Epithelial cell of proximal tubule (primary cell): ENCODE data around the gene SCN5A. TPM values are rescaled to one million over a fixed set of nuclear protein-coding genes. Genes with fewer than 3 reads are reported as not detected.

Source experiments
- DNase-seq: peaks from one replicate; pipeline ENCODE4 v3.0.0-alpha.2; 2011; ENCODE audit warnings: low read depth
- H3K4me3 ChIP-seq: 2 replicates; pipeline ENCODE4 v1.5.1; 2011; ENCODE audit warnings: low read depth, mild to moderate bottlenecking, low read length
- total RNA-seq: library from RNA; depleted of rRNA; stranded (reverse); fragments of >200 nt; gene quantifications from 2 replicates; pipeline ENCODE4 v1.2.3, GENCODE V29; 2015
- TF ChIP-seq, protein P1 (sequence below): conservative IDR thresholded peaks from 2 replicates; pipeline ENCODE4 v1.5.1; 2012; ENCODE audit warnings: low read depth, mild to moderate bottlenecking, low read length

SCN5A gene
- total RNA-seq, 1 donor from 2014 or later = 1.3 TPM

DNA sequence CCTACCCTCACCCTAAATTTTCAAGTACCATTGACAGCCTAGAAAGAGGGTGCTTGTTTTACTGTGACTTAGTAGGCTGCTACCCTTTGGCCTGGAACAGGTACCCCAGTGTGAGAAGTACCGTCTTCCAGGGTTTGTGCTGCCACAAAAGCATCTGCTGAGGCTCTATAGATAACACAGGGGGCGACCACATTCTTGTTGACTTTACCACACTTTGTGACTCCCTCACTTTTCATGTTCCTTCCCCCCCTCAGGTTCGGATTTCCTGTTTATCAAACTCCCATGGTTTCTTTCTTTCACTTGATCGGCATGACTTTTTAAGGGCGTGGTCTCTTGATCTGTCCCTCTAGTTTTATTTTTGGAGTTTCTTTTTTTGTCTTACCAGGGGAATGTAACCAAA lies 129.8 kb downstream of the SCN5A start:
- no peak for DNase-seq
- no peak overlapping the region for H3K4me3 ChIP-seq
- TF ChIP-seq, protein P1, sequence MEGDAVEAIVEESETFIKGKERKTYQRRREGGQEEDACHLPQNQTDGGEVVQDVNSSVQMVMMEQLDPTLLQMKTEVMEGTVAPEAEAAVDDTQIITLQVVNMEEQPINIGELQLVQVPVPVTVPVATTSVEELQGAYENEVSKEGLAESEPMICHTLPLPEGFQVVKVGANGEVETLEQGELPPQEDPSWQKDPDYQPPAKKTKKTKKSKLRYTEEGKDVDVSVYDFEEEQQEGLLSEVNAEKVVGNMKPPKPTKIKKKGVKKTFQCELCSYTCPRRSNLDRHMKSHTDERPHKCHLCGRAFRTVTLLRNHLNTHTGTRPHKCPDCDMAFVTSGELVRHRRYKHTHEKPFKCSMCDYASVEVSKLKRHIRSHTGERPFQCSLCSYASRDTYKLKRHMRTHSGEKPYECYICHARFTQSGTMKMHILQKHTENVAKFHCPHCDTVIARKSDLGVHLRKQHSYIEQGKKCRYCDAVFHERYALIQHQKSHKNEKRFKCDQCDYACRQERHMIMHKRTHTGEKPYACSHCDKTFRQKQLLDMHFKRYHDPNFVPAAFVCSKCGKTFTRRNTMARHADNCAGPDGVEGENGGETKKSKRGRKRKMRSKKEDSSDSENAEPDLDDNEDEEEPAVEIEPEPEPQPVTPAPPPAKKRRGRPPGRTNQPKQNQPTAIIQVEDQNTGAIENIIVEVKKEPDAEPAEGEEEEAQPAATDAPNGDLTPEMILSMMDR = no peak

DNA sequence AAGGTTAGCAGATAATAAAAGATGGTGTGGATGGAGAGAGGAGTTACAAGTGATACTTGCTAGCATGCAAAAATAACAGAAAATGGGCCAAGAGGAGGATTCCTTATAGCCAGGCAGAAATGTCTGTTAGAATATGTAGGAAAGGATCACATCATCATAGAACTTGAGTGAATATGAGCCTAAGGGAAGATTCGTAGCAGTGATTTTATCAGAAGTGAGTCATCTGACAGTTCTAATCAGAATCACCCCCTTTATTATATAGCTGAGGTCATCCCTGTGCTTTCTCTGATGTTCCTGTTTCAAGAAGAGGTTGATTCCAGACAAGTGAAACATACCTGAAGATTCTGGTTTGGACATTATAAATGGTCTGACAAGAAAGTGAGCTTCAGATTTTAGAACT lies 130.5 kb downstream of the SCN5A start:
- no peak overlapping the region for H3K4me3 ChIP-seq
- no peak for DNase-seq
- TF ChIP-seq, protein P1 = no peak

DNA sequence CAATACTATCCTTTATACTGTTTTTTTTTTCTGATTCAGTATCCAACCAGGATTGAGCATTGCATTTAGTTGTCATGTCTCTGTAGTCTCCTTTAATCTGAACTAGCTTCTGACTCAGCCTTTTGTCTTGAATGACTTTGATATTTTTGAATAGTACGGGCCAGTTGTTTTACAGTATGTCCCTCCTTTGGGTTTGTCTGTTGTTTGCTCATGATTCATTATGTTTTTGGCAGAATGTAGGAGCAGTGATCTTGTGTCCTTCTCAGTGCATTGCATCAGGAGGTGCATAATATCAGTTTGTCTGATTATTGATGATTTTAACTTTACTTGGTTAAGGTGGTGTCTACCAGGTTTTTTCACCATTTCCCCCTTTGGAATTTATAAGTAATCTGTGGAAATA lies 132.8 kb downstream of the SCN5A start:
- no peak overlapping the region for H3K4me3 ChIP-seq
- DNase-seq = no peak
- TF ChIP-seq, protein P1 = no peak

DNA sequence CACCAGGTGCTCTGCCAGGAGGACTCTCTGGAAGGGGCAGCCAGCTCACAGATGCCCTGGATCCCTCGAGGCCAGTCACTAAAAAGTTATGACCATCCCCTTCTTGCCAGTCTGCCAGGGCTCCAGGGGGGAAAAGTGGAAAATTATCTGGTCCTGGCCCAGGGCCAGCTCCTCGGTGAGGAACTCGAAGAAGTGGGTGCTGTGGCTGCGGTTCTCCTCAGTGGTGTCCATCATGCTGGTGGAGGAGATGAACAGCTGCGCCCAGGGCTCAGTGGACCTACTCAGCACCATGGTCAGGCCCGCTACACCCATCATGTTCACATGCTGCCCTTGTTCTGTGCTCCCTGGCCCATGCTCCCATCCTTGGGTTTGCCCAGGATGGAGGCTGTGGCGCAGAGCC lies 134.1 kb downstream of the SCN5A start:
- TF ChIP-seq, protein P1 = no peak
- H3K4me3 ChIP-seq = no peak overlapping the region
- no peak for DNase-seq

DNA sequence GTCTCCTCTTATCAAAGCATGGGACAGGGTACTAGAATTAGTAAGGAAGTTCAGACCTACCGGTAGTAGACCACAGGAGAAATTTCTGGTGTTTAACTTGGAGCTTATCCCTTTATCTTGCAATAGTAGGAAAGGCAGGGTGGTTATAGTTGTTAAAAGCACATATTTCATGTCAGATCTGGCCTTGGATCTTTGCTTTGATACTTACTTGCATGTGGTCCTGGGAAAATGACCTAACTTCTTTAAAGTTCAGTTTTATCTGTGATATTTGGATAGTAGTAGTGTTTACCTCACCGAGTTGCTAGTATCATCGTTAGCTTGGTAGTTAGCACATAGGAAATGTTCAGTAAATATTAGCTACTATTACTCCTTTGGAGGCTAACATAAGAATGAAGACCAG lies 137.9 kb downstream of the SCN5A start:
- H3K4me3 ChIP-seq = no peak overlapping the region
- TF ChIP-seq, protein P1 = no peak
- DNase-seq = no peak

DNA sequence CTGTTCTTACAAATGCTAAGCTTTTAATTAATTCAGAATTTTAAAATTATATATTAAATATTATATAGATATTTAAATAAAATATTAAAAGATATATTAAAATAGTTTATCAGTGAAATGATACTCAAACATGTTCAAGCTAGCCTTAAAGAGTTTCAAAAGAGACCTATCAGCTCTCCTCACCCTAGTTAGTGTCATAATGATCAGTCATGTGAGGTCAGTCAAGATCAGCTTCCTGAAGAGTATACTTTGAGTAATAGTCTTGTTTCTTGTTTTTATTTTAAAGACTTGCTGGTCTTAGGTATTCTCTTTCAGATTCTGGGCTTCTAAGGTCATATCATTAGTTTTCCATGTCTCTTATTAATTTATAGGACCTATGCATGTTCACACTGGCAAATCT lies 138.9 kb downstream of the SCN5A start:
- no peak for DNase-seq
- no peak overlapping the region for H3K4me3 ChIP-seq
- TF ChIP-seq, protein P1 = no peak

DNA sequence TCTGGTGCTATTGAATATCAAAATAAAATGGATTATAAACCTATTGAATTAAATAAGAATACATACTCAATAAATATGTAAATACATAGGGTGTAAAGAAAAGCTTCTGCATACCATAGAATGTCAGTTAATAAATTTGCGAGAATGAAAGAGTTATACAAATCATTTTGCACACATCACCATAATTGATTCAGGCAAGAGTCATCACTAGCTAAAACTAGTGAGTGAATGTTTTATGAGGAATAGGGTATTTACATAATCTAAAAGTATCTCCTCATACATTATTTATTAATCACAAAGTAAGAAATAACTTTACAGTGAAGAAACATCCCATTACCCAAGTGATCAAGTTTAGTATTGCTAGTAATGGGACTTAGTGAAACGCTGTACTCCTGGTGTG lies 139.8 kb downstream of the SCN5A start:
- TF ChIP-seq, protein P1 = no peak
- no peak overlapping the region for H3K4me3 ChIP-seq
- DNase-seq = no peak
